HepG2 (cell line): ENCODE measurements around the gene STK38L.

ENCODE experiments used
- ELK4 ChIP-seq: sonication (generic); formaldehyde crosslinking; IDR thresholded peaks from 2 replicates; pipeline ENCODE4 v1.9.0; 2021; ENCODE audit warnings: missing genetic modification reagents, borderline replicate concordance
- ESRRA ChIP-seq: sonication (generic); formaldehyde crosslinking; IDR thresholded peaks from 2 replicates; pipeline ENCODE4 v1.5.1; 2020; ENCODE audit warnings: mild to moderate bottlenecking, low read depth, missing genetic modification reagents
- MTA1 ChIP-seq: sonication (generic); formaldehyde crosslinking; IDR thresholded peaks from 2 replicates; pipeline ENCODE4 v1.4.0; 2020; ENCODE audit warnings: missing genetic modification reagents, mild to moderate bottlenecking, borderline replicate concordance
- MTA3 ChIP-seq: sonication (generic); formaldehyde crosslinking; IDR thresholded peaks from 2 replicates; pipeline ENCODE4 v1.4.0; 2020; ENCODE audit warnings: missing genetic modification reagents
- ZNF782 ChIP-seq: sonication (generic); formaldehyde crosslinking; IDR thresholded peaks from 2 replicates; pipeline ENCODE4 v1.4.0; 2020; ENCODE audit warnings: missing genetic modification reagents, mild to moderate bottlenecking, borderline replicate concordance
- TF ChIP-seq, protein P1 (sequence below): sonication (generic); formaldehyde crosslinking; IDR thresholded peaks from 2 replicates; pipeline ENCODE4 v1.4.0; 2020; ENCODE audit warnings: missing genetic modification reagents

DNA sequence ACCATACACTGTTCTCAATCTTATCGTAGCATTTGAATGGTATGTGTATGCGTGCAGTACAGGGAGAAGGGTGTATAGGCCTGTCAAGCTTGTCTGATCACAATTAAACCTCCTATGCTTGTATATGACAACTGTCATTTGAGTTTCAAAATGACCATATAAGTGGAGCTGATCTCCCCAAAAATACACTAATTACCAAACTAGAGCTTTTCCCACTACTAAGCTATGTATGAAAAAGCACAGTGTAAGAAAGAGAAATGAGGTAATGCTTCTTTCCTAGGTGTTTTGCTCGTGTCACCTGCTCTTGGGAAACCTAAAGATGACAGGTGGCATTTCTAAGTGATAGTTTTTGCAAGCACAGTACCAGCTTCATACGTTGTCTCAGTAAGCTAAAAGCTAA, 1.1 kb upstream of the STK38L start:
- TF ChIP-seq ZNF782 (no peak), MTA3 (CRISPR knock-in tag) (no peak), ELK4 (CRISPR knock-in tag) (no peak), ESRRA (CRISPR knock-in tag) (no peak), MTA1 (no peak)
- TF ChIP-seq, protein P1, sequence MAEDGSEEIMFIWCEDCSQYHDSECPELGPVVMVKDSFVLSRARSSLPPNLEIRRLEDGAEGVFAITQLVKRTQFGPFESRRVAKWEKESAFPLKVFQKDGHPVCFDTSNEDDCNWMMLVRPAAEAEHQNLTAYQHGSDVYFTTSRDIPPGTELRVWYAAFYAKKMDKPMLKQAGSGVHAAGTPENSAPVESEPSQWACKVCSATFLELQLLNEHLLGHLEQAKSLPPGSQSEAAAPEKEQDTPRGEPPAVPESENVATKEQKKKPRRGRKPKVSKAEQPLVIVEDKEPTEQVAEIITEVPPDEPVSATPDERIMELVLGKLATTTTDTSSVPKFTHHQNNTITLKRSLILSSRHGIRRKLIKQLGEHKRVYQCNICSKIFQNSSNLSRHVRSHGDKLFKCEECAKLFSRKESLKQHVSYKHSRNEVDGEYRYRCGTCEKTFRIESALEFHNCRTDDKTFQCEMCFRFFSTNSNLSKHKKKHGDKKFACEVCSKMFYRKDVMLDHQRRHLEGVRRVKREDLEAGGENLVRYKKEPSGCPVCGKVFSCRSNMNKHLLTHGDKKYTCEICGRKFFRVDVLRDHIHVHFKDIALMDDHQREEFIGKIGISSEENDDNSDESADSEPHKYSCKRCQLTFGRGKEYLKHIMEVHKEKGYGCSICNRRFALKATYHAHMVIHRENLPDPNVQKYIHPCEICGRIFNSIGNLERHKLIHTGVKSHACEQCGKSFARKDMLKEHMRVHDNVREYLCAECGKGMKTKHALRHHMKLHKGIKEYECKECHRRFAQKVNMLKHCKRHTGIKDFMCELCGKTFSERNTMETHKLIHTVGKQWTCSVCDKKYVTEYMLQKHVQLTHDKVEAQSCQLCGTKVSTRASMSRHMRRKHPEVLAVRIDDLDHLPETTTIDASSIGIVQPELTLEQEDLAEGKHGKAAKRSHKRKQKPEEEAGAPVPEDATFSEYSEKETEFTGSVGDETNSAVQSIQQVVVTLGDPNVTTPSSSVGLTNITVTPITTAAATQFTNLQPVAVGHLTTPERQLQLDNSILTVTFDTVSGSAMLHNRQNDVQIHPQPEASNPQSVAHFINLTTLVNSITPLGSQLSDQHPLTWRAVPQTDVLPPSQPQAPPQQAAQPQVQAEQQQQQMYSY = no peak
